HEK293T (cell line): ENCODE results near the gene ZNF324B.

Experiments
- ARNT ChIP-seq: fragments of 450-650 bp; IDR thresholded peaks from 2 replicates; pipeline ENCODE4 v1.6.1; 2017; ENCODE audit warnings: mild to moderate bottlenecking
- BHLHE40 ChIP-seq: fragments of 450-650 bp; IDR thresholded peaks from 2 replicates; pipeline ENCODE4 v1.6.1; 2016; ENCODE audit warnings: mild to moderate bottlenecking, moderate library complexity, borderline replicate concordance
- FOXA1 ChIP-seq: fragments of 450-650 bp; IDR thresholded peaks from 2 replicates; pipeline ENCODE4 v1.6.1; 2016; ENCODE audit warnings: mild to moderate bottlenecking
- FOXK2 ChIP-seq: fragments of 450-650 bp; IDR thresholded peaks from 2 replicates; pipeline ENCODE4 v1.6.1; 2016; ENCODE audit warnings: mild to moderate bottlenecking
- FOXM1 ChIP-seq: fragments of 450-650 bp; IDR thresholded peaks from 2 replicates; pipeline ENCODE4 v1.6.1; 2017; ENCODE audit warnings: mild to moderate bottlenecking, borderline replicate concordance
- LEF1 ChIP-seq: fragments of 450-650 bp; IDR thresholded peaks from 2 replicates; pipeline ENCODE4 v1.6.1; 2017; ENCODE audit warnings: mild to moderate bottlenecking, borderline replicate concordance
- NFRKB ChIP-seq: fragments of 450-650 bp; IDR thresholded peaks from 2 replicates; pipeline ENCODE4 v1.6.1; 2016; ENCODE audit warnings: mild to moderate bottlenecking, moderate library complexity
- PKNOX1 ChIP-seq: fragments of 450-650 bp; IDR thresholded peaks from 2 replicates; pipeline ENCODE4 v1.6.1; 2016
- SP1 ChIP-seq: fragments of 450-650 bp; IDR thresholded peaks from 2 replicates; pipeline ENCODE4 v1.6.1; 2017
- SUZ12 ChIP-seq: fragments of 450-650 bp; IDR thresholded peaks from 2 replicates; pipeline ENCODE4 v1.6.1; 2016; ENCODE audit warnings: mild to moderate bottlenecking
- TARDBP ChIP-seq: fragments of 450-650 bp; IDR thresholded peaks from 2 replicates; pipeline ENCODE4 v1.6.1; 2016

- no peak for TF ChIP-seq LEF1
- TF ChIP-seq TARDBP, result no peak
- TF ChIP-seq FOXM1, result no peak
- no peak for TF ChIP-seq FOXA1
- no peak for TF ChIP-seq SP1
- TF ChIP-seq SUZ12, result no peak
- no peak for TF ChIP-seq ARNT
- TF ChIP-seq NFRKB, result no peak
- TF ChIP-seq PKNOX1, result no peak
- TF ChIP-seq BHLHE40, result no peak
- TF ChIP-seq FOXK2, result no peak
Observed at GRCh38 chr19:58476498-58477015, 25.1 kb downstream of the ZNF324B start.
